Measurements from ENCODE around the gene EIF3F. TPM values are rescaled to one million over a fixed set of nuclear protein-coding genes. Genes with fewer than 3 reads are reported as not detected.

EIF3F gene
- total RNA-seq = 90.1 TPM

GRCh38 chr11:7986768-7987559 lies at the start of gene EIF3F:
TSS of gene EIF3F (plus strand) at chr11:7987337. CDS start at chr11:7987353, 16 bp downstream.
- DNase-seq (ENCODE audit: low spot score) = peak; percentile 93
- peak; percentile 98 for ATAC-seq

GRCh38 chr11:7941146-7941545 lies 46.0 kb upstream of the EIF3F start:
- DNase-seq (ENCODE audit: low spot score) = no peak
- ATAC-seq = no peak

GRCh38 chr11:7941608-7942007 lies 45.5 kb upstream of the EIF3F start, which contains the start of gene OR10A3:
TSS of gene OR10A3 (minus strand) at chr11:7941708. CDS start at chr11:7939520, 2,188 bp downstream.
- ATAC-seq (no peak), DNase-seq (ENCODE audit: low spot score) (no peak)

- DNase-seq (ENCODE audit: low spot score) = no peak
- ATAC-seq = no peak
These were observed 43.0 kb upstream of the EIF3F start for GRCh38 chr11:7944123-7944522.

GRCh38 chr11:7949934-7950333 lies 37.2 kb upstream of the EIF3F start:
- DNase-seq (ENCODE audit: low spot score) (no peak), ATAC-seq (no peak)

GRCh38 chr11:7955191-7955590 lies 31.9 kb upstream of the EIF3F start:
- DNase-seq (ENCODE audit: low spot score) (no peak), ATAC-seq (no peak)

GRCh38 chr11:7964261-7964660 lies 22.9 kb upstream of the EIF3F start:
- DNase-seq (ENCODE audit: low spot score) = no peak
- ATAC-seq = no peak

GRCh38 chr11:7964873-7965272 lies 22.3 kb upstream of the EIF3F start:
- ATAC-seq (no peak), DNase-seq (ENCODE audit: low spot score) (no peak)

- DNase-seq (ENCODE audit: low spot score) (no peak), ATAC-seq (no peak)
These were observed 21.8 kb upstream of the EIF3F start, which contains the start of gene NLRP10 for GRCh38 chr11:7965386-7965785. TSS of gene NLRP10 (minus strand) at chr11:7965447. CDS start at chr11:7963495, 1,952 bp downstream.

- ATAC-seq = no peak
- no peak for DNase-seq (ENCODE audit: low spot score)
These were observed 20.0 kb upstream of the EIF3F start for GRCh38 chr11:7967097-7967496.

GRCh38 chr11:7967826-7968225 lies 19.3 kb upstream of the EIF3F start:
- ATAC-seq (no peak), DNase-seq (ENCODE audit: low spot score) (no peak)

- DNase-seq (ENCODE audit: low spot score) (no peak), ATAC-seq (no peak)
These were observed 18.5 kb upstream of the EIF3F start for GRCh38 chr11:7968686-7969085.

GRCh38 chr11:7969756-7970646 lies 17.1 kb upstream of the EIF3F start:
- DNase-seq (ENCODE audit: low spot score) (no peak), ATAC-seq (no peak)

GRCh38 chr11:7971846-7972245 lies 15.3 kb upstream of the EIF3F start:
- DNase-seq (ENCODE audit: low spot score) = no peak
- ATAC-seq = no peak

GRCh38 chr11:7973011-7973410 lies 14.1 kb upstream of the EIF3F start:
- DNase-seq (ENCODE audit: low spot score) = no peak
- no peak for ATAC-seq

GRCh38 chr11:7974668-7975067 lies 12.5 kb upstream of the EIF3F start:
- DNase-seq (ENCODE audit: low spot score) (no peak), ATAC-seq (no peak)

- no peak for ATAC-seq
- DNase-seq (ENCODE audit: low spot score) = no peak
These were observed 9.8 kb upstream of the EIF3F start for GRCh38 chr11:7977232-7977917.

GRCh38 chr11:7981619-7982157 lies 5.4 kb upstream of the EIF3F start:
- no peak for DNase-seq (ENCODE audit: low spot score)
- ATAC-seq = no peak

GRCh38 chr11:7982582-7983119 lies 4.5 kb upstream of the EIF3F start:
- no peak for ATAC-seq
- no peak for DNase-seq (ENCODE audit: low spot score)

GRCh38 chr11:7983832-7984590 lies 3.1 kb upstream of the EIF3F start:
- DNase-seq (ENCODE audit: low spot score) (no peak), ATAC-seq (no peak)
